Ammon's horn (tissue), 1 donor: Measurements from ENCODE around the gene ARMC7.
"Not testable (repeated sequence)": the region's sequence is repeated elsewhere in the genome, so short reads cannot be mapped to it uniquely, and the experiment has no call there.

Experiments
- DNase-seq: peaks from one replicate; pipeline ENCODE4 v3.0.0-alpha.2; 2016; ENCODE audit warnings: low spot score

The ARMC7 gene

GRCh38 chr17:75102385-75102821, 7.4 kb upstream of the ARMC7 start:
- no peak for DNase-seq

GRCh38 chr17:75103601-75104554, 5.9 kb upstream of the ARMC7 start:
- no peak for DNase-seq

DNA sequence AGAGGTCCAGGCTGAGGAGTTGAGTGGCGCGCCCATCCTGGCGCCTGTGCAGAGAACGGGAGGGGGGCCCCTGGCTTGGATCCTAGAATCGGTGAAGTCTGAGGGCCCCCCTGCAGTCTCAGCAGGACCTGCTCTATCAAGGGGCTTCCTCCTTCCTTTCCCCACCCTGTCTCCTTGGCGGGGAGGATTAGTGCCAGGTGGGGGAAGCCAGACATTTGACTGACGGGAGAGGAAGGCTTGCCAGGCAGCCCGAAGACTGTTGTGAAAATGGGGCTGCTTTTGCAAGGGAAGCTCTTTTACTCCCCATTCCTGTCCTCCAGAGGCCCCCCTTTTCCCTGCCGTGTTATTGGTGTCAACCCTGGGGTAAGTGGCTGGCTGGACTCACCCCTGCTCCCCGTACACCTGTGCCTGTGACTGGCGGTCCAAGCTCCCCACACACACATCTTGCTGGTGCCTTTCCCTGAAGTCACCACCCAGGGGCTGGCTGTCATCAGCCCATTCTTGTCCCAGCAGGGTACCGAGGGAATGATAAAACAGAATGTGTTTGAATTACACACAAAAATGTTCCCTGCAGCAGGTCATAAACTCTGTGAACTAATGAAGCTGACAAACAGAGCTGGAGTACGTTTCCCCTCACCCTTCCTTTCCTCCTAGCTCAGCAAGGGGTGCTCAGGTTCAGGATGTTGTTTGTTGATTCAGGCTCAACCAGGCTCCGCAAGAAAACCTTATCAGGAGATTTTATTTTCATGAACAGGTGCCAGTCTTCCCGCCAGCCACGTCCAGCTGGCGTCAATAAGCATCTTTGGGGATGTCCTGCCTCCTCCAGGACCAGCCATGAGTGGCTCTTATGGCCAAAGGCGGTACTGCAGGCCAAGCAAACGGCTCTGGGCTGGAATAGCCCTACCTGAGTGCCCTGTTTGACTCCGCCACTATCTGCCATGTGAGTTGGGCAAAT, 4.4 kb upstream of the ARMC7 start:
- no peak for DNase-seq

DNA sequence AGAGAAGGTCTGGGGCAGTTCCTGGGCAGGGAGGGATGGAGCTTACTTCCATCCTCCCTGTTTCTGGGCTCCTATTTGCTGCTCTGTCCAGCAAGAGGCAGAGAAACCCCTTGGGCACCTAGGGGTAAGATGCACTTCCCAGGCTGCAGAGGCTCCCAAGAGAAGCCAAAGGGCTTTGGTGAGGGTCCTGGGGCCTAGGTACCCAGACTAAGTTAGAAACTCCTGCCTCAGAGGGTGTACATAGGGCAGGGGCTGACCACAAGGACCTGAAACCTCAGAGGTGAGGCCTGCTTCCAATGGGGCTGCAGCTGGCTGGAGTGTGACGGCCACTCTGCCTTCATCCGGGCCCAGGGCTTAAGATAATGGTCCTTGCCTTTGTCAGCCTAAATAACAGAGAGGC, 1.6 kb upstream of the ARMC7 start:
- no peak for DNase-seq

GRCh38 chr17:75109046-75109406, 743 bp upstream of the ARMC7 start:
- no peak for DNase-seq

GRCh38 chr17:75110234-75110937, 617 bp downstream of the ARMC7 start:
- DNase-seq, result no peak

- no peak for DNase-seq
These were observed 2.1 kb downstream of the ARMC7 start for GRCh38 chr17:75111777-75112335.

DNA sequence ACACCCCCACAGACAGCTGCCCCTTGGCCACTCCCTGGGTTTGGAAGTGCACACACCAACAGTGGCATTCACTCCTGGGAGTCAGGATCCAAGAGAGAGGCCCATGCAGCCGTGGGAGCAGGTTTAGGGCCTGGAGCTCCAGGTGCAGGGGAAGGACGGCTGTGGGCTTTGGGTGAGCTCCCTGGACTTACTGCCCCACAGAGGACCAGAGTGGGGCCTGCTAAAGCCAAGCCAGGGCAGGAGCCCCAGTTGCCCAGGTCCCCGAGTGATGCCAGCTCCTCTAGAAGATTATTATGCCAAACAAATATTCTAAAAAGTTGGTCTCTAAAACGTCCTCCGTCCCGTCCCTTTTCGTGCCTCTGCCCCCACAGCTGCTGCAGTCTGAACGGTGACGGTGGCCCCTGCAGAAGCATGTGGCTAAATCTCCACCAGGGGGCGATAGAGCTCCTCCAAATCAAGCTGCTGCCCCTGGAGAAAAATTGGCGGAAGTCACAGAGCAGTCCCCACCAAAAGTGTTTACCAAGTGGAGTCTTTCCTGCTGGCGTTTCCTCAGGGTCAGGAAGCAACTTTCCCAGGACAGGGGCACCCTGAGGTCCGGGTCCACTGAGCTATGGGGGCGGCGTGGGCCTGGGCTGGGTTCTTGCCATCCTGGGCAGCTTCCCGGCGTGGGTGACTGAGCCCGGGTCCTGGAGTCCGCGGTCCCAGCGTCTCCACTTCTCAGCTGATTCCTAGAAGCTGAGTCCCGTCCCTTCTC, 4.2 kb downstream of the ARMC7 start:
- DNase-seq, result peak; percentile 95

GRCh38 chr17:75114552-75115314, 5.0 kb downstream of the ARMC7 start:
- DNase-seq, result no peak

- DNase-seq, result no peak
These were observed 5.8 kb downstream of the ARMC7 start for GRCh38 chr17:75115555-75115954.

DNA sequence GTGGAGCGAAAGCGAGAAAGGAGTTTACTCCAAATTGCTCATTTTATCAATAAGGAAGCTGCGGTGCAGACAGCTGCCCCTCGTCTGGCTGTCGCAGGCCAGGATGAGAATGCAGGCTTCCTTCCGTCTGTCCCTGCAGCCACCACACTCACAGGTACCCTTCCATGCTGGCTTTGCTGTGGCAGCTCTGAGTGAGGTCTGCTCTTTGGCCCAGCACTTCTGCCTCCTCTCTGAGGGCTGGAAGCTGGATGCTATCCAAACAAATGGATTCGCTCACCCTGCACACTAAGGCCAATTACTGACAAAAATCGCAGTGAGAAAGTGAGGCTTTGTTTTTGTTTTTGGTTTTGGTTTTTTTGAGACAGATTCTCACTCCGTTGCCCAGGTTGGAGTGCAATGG, 7.0 kb downstream of the ARMC7 start:
- no peak for DNase-seq

- DNase-seq, result no peak
These were observed 8.5 kb downstream of the ARMC7 start for GRCh38 chr17:75118307-75118706.

DNA sequence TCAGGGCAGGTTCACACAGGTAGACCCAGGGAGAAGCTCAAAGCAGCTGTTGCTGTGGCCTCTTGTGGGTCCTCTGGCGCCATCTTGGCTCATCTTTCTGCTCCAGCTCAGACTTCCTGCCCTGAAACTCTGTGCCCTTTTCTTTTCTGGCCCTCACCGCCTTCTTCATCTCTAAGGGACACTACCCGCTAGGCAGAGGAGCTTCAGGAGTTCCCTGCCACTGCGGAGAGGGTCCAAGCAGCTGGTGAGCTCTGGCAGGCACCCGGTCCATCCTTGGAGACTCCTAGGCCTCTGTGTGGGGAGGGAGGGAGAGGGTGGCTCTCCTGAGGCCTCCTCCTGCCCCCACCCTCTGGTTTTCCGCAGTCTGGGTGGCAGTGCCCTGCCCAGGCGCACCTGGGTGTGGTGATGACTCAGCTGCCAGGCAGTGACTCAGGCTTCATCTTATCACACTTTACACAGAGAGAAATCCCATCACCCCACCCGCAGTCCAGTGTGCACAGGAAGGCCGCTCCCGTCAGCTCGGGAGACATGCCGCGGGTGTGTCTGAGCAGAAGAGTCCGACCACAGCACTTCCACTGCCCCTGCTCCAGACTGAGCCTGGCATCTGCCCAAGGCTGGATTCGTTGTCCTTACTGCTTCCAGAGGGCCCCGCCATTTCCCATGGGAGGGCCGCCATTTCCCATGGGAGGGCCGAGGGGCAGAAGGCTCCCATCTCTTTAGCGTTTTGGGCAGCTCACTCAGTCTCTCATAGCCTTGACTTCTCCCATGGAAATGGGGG, 14.5 kb downstream of the ARMC7 start:
- DNase-seq, result no peak

DNA sequence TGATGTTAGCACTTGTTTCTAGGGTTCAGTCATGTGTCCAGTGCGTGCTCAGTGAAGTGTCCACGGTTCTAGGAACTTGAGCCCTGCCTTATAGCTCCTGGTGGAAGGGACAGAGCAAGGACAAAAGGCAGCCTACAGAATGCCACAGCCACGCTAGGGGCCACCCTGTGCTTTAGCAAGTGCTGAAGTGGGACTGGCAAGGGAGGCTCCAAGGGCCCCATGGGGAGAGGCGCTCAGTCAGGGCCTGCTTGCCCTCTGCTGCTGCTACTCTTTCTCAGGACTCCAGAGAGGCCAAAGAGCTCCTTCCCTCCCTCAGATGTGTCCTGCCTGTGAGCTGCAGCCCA, 15.0 kb downstream of the ARMC7 start:
- DNase-seq, result no peak

DNA sequence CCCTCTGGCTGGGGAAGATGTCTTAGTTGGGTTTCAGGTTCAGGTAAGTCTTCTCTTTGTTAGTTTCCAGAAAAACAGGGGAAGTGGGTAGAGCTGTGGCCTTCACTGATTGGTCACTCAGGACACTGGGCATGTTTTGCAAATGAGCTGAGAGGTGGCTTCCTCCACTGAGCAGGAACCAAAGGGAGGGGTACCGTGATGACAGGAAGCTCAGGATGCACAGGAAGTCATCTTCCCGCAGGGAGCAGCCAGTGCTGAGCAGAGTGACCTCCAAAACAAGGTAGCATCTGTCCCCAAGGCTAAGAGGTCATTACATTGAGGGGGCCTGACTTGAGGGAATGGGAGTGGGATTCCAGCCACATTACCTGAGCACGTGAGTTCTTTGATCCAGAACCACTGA, 16.2 kb downstream of the ARMC7 start:
- no peak for DNase-seq

- DNase-seq, result no peak
These were observed 17.2 kb downstream of the ARMC7 start for GRCh38 chr17:75126954-75127353.

DNA sequence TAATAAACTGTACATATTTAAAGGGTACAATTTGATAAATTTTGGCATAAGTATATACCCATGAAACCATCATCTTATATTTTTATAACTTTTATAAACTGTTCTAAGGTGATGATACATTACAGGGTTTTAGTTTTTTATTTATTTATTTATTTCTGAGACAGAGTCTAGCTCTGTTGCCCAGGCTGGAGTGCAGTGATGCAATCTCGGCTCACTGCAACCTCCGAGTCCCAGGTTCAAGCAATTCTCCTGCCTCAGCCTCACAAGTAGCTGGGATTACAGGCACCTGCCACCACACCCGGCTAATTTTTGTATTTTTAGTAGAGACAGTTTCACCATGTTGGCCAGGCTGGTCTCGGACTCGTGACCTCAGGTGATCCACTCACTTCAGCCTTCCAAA, 18.2 kb downstream of the ARMC7 start:
- not testable (repeated sequence) for DNase-seq

DNA sequence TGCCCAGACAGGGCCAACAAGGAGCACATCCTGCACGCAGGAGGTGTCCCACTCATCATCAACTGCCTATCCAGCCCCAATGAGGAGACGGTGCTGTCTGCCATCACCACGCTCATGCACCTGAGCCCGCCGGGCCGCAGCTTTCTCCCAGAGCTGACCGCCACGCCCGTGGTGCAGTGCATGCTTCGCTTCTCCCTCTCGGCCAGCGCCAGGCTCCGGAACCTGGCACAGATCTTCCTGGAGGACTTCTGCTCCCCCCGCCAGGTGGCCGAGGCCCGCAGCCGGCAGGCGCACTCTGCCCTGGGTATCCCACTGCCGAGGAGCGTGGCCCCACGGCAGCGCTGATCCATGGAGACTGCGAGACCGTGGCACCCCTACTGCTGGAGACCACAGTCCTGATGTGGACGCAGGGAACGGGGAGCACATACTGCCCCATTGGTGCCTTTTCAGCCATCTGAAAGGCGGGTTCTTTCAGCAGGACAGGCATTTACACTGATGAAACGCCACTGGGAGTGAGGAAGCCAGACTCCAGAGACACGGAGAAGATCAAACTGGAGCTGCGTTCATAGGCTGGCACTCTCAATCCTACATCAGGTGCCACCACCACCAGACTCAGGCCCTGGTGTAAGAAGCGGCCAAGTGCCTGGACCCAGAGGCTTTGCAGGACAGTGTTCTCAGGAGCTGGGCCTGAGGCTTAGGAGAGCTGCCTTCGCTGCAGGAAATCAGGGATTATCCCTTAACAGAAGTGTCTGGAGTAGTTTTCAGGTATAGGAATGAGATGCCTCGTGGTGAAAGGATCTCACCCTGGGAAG, 19.1 kb downstream of the ARMC7 start:
- no peak for DNase-seq

DNA sequence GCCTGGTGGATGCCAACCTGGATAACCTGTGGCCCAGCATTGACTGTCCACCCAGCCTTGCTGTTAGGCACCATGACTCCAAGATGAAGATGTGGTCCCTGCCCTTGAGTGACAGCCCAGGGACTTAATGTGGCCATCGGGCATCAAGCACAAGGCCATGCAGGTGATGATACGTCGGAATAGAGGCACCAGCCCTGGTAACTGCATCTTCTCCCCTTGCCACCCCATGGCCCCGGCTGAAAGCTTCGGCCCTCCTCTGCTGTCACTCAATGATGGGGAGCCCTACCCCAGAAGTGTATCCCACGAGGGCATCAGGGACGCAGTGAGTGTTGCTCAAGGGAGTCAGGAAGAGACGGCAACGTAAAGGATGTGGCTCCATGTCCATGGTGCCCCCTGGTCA, 19.8 kb downstream of the ARMC7 start:
- no peak for DNase-seq
